ENCODE results near the gene CARD6.

CARD6 gene

GRCh38 chr5:40798012-40798800, 43.0 kb upstream of the CARD6 start, which contains the start of gene PRKAA1:
TSS of gene PRKAA1 (minus strand) at chr5:40798374. CDS start at chr5:40798189, 185 bp downstream.
- peak within 1 kb of the TSS; percentile 84 to 96 for H3K4me3 ChIP-seq (ENCODE audit: low read depth in 1 of 2, low read length in 1 of 2)
- H3K27me3 ChIP-seq, result no peaks in the 10 kb centered on the region
- peak; percentile 93 for TF ChIP-seq CTCF (IDR thresholded peaks at IDR 0.05)
- no peaks in the 10 kb centered on the region for H3K9me3 ChIP-seq
- peaks cover 30 to 33% of the 10 kb centered on the region in 2 experiments for H3K4me1 ChIP-seq (ENCODE audit: control insufficient read depth in 1 of 2, insufficient read depth in 1 of 2, low read depth in 1 of 2, low read length in 1 of 2)
- peak within 1 kb of the TSS; percentile 91 for H3K27ac ChIP-seq
- H3K36me3 ChIP-seq, result no peaks in the 10 kb centered on the region

GRCh38 chr5:40798801-40799210, 42.4 kb upstream of the CARD6 start:
- Histone ChIP-seq H3K27me3 (no peaks in the 10 kb centered on the region), H3K36me3 (no peaks in the 10 kb centered on the region), H3K9me3 (no peaks in the 10 kb centered on the region), H3K27ac (peak overlapping the region; percentile 91), H3K4me1 (ENCODE audit: control insufficient read depth in 1 of 2, insufficient read depth in 1 of 2, low read depth in 1 of 2, low read length in 1 of 2) (peaks cover 24 to 30% of the 10 kb centered on the region in 2 experiments), H3K4me3 (ENCODE audit: low read depth in 1 of 2, low read length in 1 of 2) (peak overlapping the region; percentile 84 to 96)
- TF ChIP-seq CTCF (IDR thresholded peaks at IDR 0.05), result no peak

GRCh38 chr5:40799258-40799657, 41.9 kb upstream of the CARD6 start:
- TF ChIP-seq CTCF (IDR thresholded peaks at IDR 0.05), result no peak
- peak overlapping the region; percentile 2 for H3K27ac ChIP-seq
- peaks cover 20 to 30% of the 10 kb centered on the region in 2 experiments for H3K4me1 ChIP-seq (ENCODE audit: control insufficient read depth in 1 of 2, insufficient read depth in 1 of 2, low read depth in 1 of 2, low read length in 1 of 2)
- H3K36me3 ChIP-seq, result no peaks in the 10 kb centered on the region
- H3K9me3 ChIP-seq, result no peaks in the 10 kb centered on the region
- H3K4me3 ChIP-seq (ENCODE audit: low read depth in 1 of 2, low read length in 1 of 2), result no peak overlapping the region
- no peaks in the 10 kb centered on the region for H3K27me3 ChIP-seq

GRCh38 chr5:40801771-40802562, 39.2 kb upstream of the CARD6 start:
- Histone ChIP-seq H3K4me1 (ENCODE audit: control insufficient read depth in 1 of 2, insufficient read depth in 1 of 2, low read depth in 1 of 2, low read length in 1 of 2) (peaks cover 2 to 11% of the 10 kb centered on the region in 2 experiments), H3K4me3 (ENCODE audit: low read depth in 1 of 2, low read length in 1 of 2) (no peak overlapping the region), H3K27ac (no peak overlapping the region), H3K9me3 (no peaks in the 10 kb centered on the region), H3K36me3 (no peaks in the 10 kb centered on the region), H3K27me3 (no peaks in the 10 kb centered on the region)
- no peak for TF ChIP-seq CTCF (IDR thresholded peaks at IDR 0.05)

GRCh38 chr5:40812125-40812524, 29.0 kb upstream of the CARD6 start:
- TF ChIP-seq CTCF (IDR thresholded peaks at IDR 0.05), result no peak
- H3K4me1 ChIP-seq (ENCODE audit: control insufficient read depth in 1 of 2, insufficient read depth in 1 of 2, low read depth in 1 of 2, low read length in 1 of 2), result no peaks in the 10 kb centered on the region
- H3K4me3 ChIP-seq (ENCODE audit: low read depth in 1 of 2, low read length in 1 of 2), result no peak overlapping the region
- no peaks in the 10 kb centered on the region for H3K36me3 ChIP-seq
- no peaks in the 10 kb centered on the region for H3K27me3 ChIP-seq
- no peaks in the 10 kb centered on the region for H3K9me3 ChIP-seq
- no peak overlapping the region for H3K27ac ChIP-seq

Data from neutrophil (primary cell).